ENCODE measurements around the gene BRME1.
A peak's percentile ranks its signal among the peaks of the same experiment; 100 is the strongest.

The BRME1 gene

GRCh38 chr19:13869281-13869680 lies 36.6 kb downstream of the BRME1 start:
- Histone ChIP-seq H3K36me3 (no peaks in the 10 kb centered on the region), H3K27ac (no peak overlapping the region)

GRCh38 chr19:13868663-13869062 lies 37.3 kb downstream of the BRME1 start:
- H3K4me3 ChIP-seq (ENCODE audit: low read depth in 1 of 2, low read length in 1 of 2) = no peak overlapping the region
- H3K9me3 ChIP-seq = no peaks in the 10 kb centered on the region
- H3K4me1 ChIP-seq (ENCODE audit: control insufficient read depth in 1 of 2, insufficient read depth in 1 of 2, low read depth in 1 of 2, low read length in 1 of 2) = peaks cover 10 to 26% of the 10 kb centered on the region in 2 experiments
- H3K27me3 ChIP-seq = peaks cover 64% of the 10 kb centered on the region
- H3K27ac ChIP-seq = no peak overlapping the region
- no peaks in the 10 kb centered on the region for H3K36me3 ChIP-seq
- TF ChIP-seq CTCF (IDR thresholded peaks at IDR 0.05) = no peak

More at GRCh38 chr19:13869281-13869680, 36.6 kb downstream of the BRME1 start:
- TF ChIP-seq CTCF (IDR thresholded peaks at IDR 0.05) = no peak
- Histone ChIP-seq H3K27me3 (peaks cover 64% of the 10 kb centered on the region), H3K4me3 (ENCODE audit: low read depth in 1 of 2, low read length in 1 of 2) (no peak overlapping the region), H3K9me3 (no peaks in the 10 kb centered on the region), H3K4me1 (ENCODE audit: control insufficient read depth in 1 of 2, insufficient read depth in 1 of 2, low read depth in 1 of 2, low read length in 1 of 2) (peaks cover 10 to 26% of the 10 kb centered on the region in 2 experiments)

- Histone ChIP-seq H3K4me3 (ENCODE audit: low read depth in 1 of 2, low read length in 1 of 2) (no peak overlapping the region), H3K27ac (no peak overlapping the region)
- TF ChIP-seq CTCF (IDR thresholded peaks at IDR 0.05) = no peak
Observed at GRCh38 chr19:13866463-13867046, 39.4 kb downstream of the BRME1 start.

GRCh38 chr19:13865571-13866462 lies 40.1 kb downstream of the BRME1 start:
- H3K27me3 ChIP-seq = peaks cover 57% of the 10 kb centered on the region

More at GRCh38 chr19:13866463-13867046, 39.4 kb downstream of the BRME1 start:
- Histone ChIP-seq H3K27me3 (peaks cover 57% of the 10 kb centered on the region), H3K4me1 (ENCODE audit: control insufficient read depth in 1 of 2, insufficient read depth in 1 of 2, low read depth in 1 of 2, low read length in 1 of 2) (peaks cover 13 to 23% of the 10 kb centered on the region in 2 experiments), H3K9me3 (no peaks in the 10 kb centered on the region), H3K36me3 (no peaks in the 10 kb centered on the region)

More at GRCh38 chr19:13865571-13866462, 40.1 kb downstream of the BRME1 start:
- H3K4me3 ChIP-seq (ENCODE audit: low read depth in 1 of 2, low read length in 1 of 2) = peak overlapping the region in 1 of 2 experiments; percentile 44
- H3K4me1 ChIP-seq (ENCODE audit: control insufficient read depth in 1 of 2, insufficient read depth in 1 of 2, low read depth in 1 of 2, low read length in 1 of 2) = peaks cover 20 to 26% of the 10 kb centered on the region in 2 experiments
- H3K9me3 ChIP-seq = no peaks in the 10 kb centered on the region
- no peaks in the 10 kb centered on the region for H3K36me3 ChIP-seq
- H3K27ac ChIP-seq = no peak overlapping the region
- TF ChIP-seq CTCF (IDR thresholded peaks at IDR 0.05) = no peak

Measured in neutrophil (primary cell).